ENCODE data around the gene MAML3. TPM values are rescaled to one million over a fixed set of nuclear protein-coding genes. Genes with fewer than 3 reads are reported as not detected.

The MAML3 gene
- total RNA-seq, 2 donors from 2014 or later = 29.2 to 32.2 TPM

GRCh38 chr4:140038031-140038533 is 115.9 kb downstream of the MAML3 start:
- H3K4me3 ChIP-seq (ENCODE audit: low read length) = no peak overlapping the region
- DNase-seq = no peak
- peaks cover 7% of the 10 kb centered on the region for H3K36me3 Mint-ChIP-seq (ENCODE audit: low read depth)
- H3K27me3 ChIP-seq (ENCODE audit: control insufficient read depth, insufficient read depth, low read length, poor library complexity, severe bottlenecking) = no peaks in the 10 kb centered on the region
- H3K4me1 ChIP-seq (ENCODE audit: control insufficient read depth, insufficient read depth, low read length) = peaks cover 12% of the 10 kb centered on the region
- peak overlapping the region; percentile 76 for H3K27ac Mint-ChIP-seq
- H3K27me3 Mint-ChIP-seq (ENCODE audit: insufficient read depth) = no peaks in the 10 kb centered on the region
- H3K36me3 ChIP-seq (ENCODE audit: control insufficient read depth, insufficient read depth, low read length) = peaks cover 20% of the 10 kb centered on the region
- H3K27ac ChIP-seq (ENCODE audit: low read depth, low read length) = no peak overlapping the region
- peaks cover 24% of the 10 kb centered on the region for H3K4me1 Mint-ChIP-seq
- TF ChIP-seq CTCF (conservative IDR thresholded peaks at IDR 0.05) = no peak
- WGBS, 2 experiments (ENCODE audit: insufficient coverage in 1 of 2, insufficient read length in 1 of 2) = 76 to 95% methylated on average over 2 to 3 of the region's 3 CpGs
- no peaks in the 10 kb centered on the region for H3K9me3 Mint-ChIP-seq
- no peak overlapping the region for H3K9ac ChIP-seq (ENCODE audit: extremely low read depth, low read length, poor library complexity, severe bottlenecking)
- no peak overlapping the region for H3K4me3 Mint-ChIP-seq
- H3K9me3 ChIP-seq (ENCODE audit: control insufficient read depth, low read length) = no peaks in the 10 kb centered on the region

GRCh38 chr4:140037353-140038030 is 116.5 kb downstream of the MAML3 start:
- Mint-ChIP-seq H3K27me3 (ENCODE audit: insufficient read depth) (no peaks in the 10 kb centered on the region), H3K36me3 (ENCODE audit: low read depth) (peaks cover 5% of the 10 kb centered on the region), H3K9me3 (no peaks in the 10 kb centered on the region), H3K4me3 (no peak overlapping the region), H3K4me1 (peaks cover 24% of the 10 kb centered on the region), H3K27ac (peak overlapping the region; percentile 76)
- H3K9me3 ChIP-seq (ENCODE audit: control insufficient read depth, low read length) = no peaks in the 10 kb centered on the region
- no peak for TF ChIP-seq CTCF (conservative IDR thresholded peaks at IDR 0.05)
- no peak overlapping the region for H3K4me3 ChIP-seq (ENCODE audit: low read length)
- peaks cover 12% of the 10 kb centered on the region for H3K4me1 ChIP-seq (ENCODE audit: control insufficient read depth, insufficient read depth, low read length)
- no peak overlapping the region for H3K27ac ChIP-seq (ENCODE audit: low read depth, low read length)
- 67 to 82% methylated on average over 5 to 6 of the region's 6 CpGs for WGBS, 2 experiments (ENCODE audit: insufficient coverage in 1 of 2, insufficient read length in 1 of 2)
- no peaks in the 10 kb centered on the region for H3K27me3 ChIP-seq (ENCODE audit: control insufficient read depth, insufficient read depth, low read length, poor library complexity, severe bottlenecking)
- peaks cover 17% of the 10 kb centered on the region for H3K36me3 ChIP-seq (ENCODE audit: control insufficient read depth, insufficient read depth, low read length)
- H3K9ac ChIP-seq (ENCODE audit: extremely low read depth, low read length, poor library complexity, severe bottlenecking) = no peak overlapping the region
- DNase-seq = no peak

DNA sequence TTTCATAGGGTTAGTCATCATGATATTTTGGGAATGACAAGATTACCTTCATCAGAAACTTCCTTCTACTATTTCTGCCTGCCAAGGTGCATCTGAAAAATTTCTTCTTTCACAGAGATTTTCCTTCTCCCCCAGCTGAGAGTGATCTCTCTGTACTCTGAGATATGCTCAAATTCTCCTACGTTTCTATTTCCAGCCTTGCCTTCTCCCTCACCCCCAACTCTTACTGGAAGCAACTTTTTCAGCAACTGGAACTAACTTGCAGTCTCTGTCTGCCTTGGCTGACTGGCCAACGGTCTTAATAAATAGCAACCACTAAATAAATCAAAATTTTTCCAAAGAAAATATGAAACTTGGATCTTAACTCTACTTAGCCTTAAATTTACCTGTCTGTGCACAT is 122.3 kb downstream of the MAML3 start:
- Mint-ChIP-seq H3K4me3 (no peak overlapping the region), H3K27me3 (ENCODE audit: insufficient read depth) (no peaks in the 10 kb centered on the region), H3K36me3 (ENCODE audit: low read depth) (peaks cover 2% of the 10 kb centered on the region), H3K9me3 (no peaks in the 10 kb centered on the region), H3K4me1 (peaks cover 13% of the 10 kb centered on the region), H3K27ac (no peak overlapping the region)
- no peak for DNase-seq
- H3K4me3 ChIP-seq (ENCODE audit: low read length) = no peak overlapping the region
- H3K9me3 ChIP-seq (ENCODE audit: control insufficient read depth, low read length) = no peaks in the 10 kb centered on the region
- TF ChIP-seq CTCF (conservative IDR thresholded peaks at IDR 0.05) = no peak
- H3K4me1 ChIP-seq (ENCODE audit: control insufficient read depth, insufficient read depth, low read length) = no peaks in the 10 kb centered on the region
- 70 to 88% methylated on average over 2 of the region's 2 CpGs for WGBS, 2 experiments (ENCODE audit: insufficient coverage in 1 of 2, insufficient read length in 1 of 2)
- H3K36me3 ChIP-seq (ENCODE audit: control insufficient read depth, insufficient read depth, low read length) = peaks cover 14% of the 10 kb centered on the region
- H3K27me3 ChIP-seq (ENCODE audit: control insufficient read depth, insufficient read depth, low read length, poor library complexity, severe bottlenecking) = no peaks in the 10 kb centered on the region
- no peak overlapping the region for H3K27ac ChIP-seq (ENCODE audit: low read depth, low read length)
- H3K9ac ChIP-seq (ENCODE audit: extremely low read depth, low read length, poor library complexity, severe bottlenecking) = no peak overlapping the region
